ENCODE data around the gene LPAR3. TPM values are rescaled to one million over a fixed set of nuclear protein-coding genes. Genes with fewer than 3 reads are reported as not detected.
"Not testable (repeated sequence)": the region's sequence is repeated elsewhere in the genome, so short reads cannot be mapped to it uniquely, and the experiment has no call there.

The LPAR3 gene
- total RNA-seq, 1 donor from 2014 or later: 3.6 TPM

- DNase-seq (no peak), ATAC-seq (peak; percentile 85)
- no peak for TF ChIP-seq CTCF (IDR thresholded peaks at IDR 0.05)
- H3K4me1 ChIP-seq: peaks cover 8% of the 10 kb centered on the region
- H3K27me3 ChIP-seq: no peaks in the 10 kb centered on the region
- no peaks in the 10 kb centered on the region for H3K9me3 ChIP-seq
- intact Hi-C loops (cut with DNase I): no loop called here
- H3K36me3 ChIP-seq: no peaks in the 10 kb centered on the region
- H3K4me3 ChIP-seq: no peak overlapping the region
- no peak overlapping the region for H3K27ac ChIP-seq
Measured at GRCh38 chr1:84913555-84913892, 20.5 kb upstream of the LPAR3 start.

- Histone ChIP-seq H3K4me3 (no peak overlapping the region), H3K4me1 (peaks cover 8% of the 10 kb centered on the region), H3K9me3 (no peaks in the 10 kb centered on the region), H3K27me3 (no peaks in the 10 kb centered on the region), H3K27ac (no peak overlapping the region), H3K36me3 (no peaks in the 10 kb centered on the region)
- no peak for TF ChIP-seq CTCF (IDR thresholded peaks at IDR 0.05)
- ATAC-seq (no peak), DNase-seq (no peak)
- intact Hi-C loops (cut with DNase I): no loop called here
Measured at GRCh38 chr1:84912726-84913554, 19.9 kb upstream of the LPAR3 start.

GRCh38 chr1:84908746-84909464 lies 15.9 kb upstream of the LPAR3 start:
- DNase-seq; H3K4me1 ChIP-seq; H3K27ac ChIP-seq; intact Hi-C loops (cut with DNase I); H3K27me3 ChIP-seq; H3K4me3 ChIP-seq; ATAC-seq; H3K36me3 ChIP-seq; H3K9me3 ChIP-seq: not testable (repeated sequence)

GRCh38 chr1:84907095-84907827 lies 14.3 kb upstream of the LPAR3 start:
- no peak for TF ChIP-seq CTCF (IDR thresholded peaks at IDR 0.05)
- Histone ChIP-seq H3K36me3 (no peaks in the 10 kb centered on the region), H3K4me3 (no peak overlapping the region), H3K27ac (no peak overlapping the region), H3K27me3 (no peaks in the 10 kb centered on the region), H3K9me3 (no peaks in the 10 kb centered on the region), H3K4me1 (no peaks in the 10 kb centered on the region)
- no peak for DNase-seq
- intact Hi-C loops (cut with DNase I): no loop called here
- no peak for ATAC-seq

- ATAC-seq; H3K27ac ChIP-seq; intact Hi-C loops (cut with DNase I): not testable (repeated sequence)
Measured at GRCh38 chr1:84902727-84903126, 9.7 kb upstream of the LPAR3 start.

GRCh38 chr1:84899969-84900368 lies 7.0 kb upstream of the LPAR3 start:
- H3K36me3 ChIP-seq: no peaks in the 10 kb centered on the region
- DNase-seq (no peak), ATAC-seq (no peak)
- no peaks in the 10 kb centered on the region for H3K27me3 ChIP-seq
- H3K4me1 ChIP-seq: no peaks in the 10 kb centered on the region
- no peak for TF ChIP-seq CTCF (IDR thresholded peaks at IDR 0.05)
- H3K27ac ChIP-seq: no peak overlapping the region
- H3K9me3 ChIP-seq: no peaks in the 10 kb centered on the region
- intact Hi-C loops (cut with DNase I): no loop called here
- H3K4me3 ChIP-seq: no peak overlapping the region

More at GRCh38 chr1:84902727-84903126, 9.7 kb upstream of the LPAR3 start:
- not testable (repeated sequence) for DNase-seq, H3K4me3 ChIP-seq, H3K4me1 ChIP-seq, H3K27me3 ChIP-seq, H3K36me3 ChIP-seq, H3K9me3 ChIP-seq
